WTC11 (cell line): ENCODE data around the gene LRRC61. TPM values are rescaled to one million over a fixed set of nuclear protein-coding genes. Genes with fewer than 3 reads are reported as not detected.

Source experiments
- CREM ChIP-seq: sonication (generic); formaldehyde crosslinking; IDR thresholded peaks from 2 replicates; pipeline ENCODE4 v1.8.1; 2022; ENCODE audit warnings: mild to moderate bottlenecking, missing genetic modification reagents, moderate library complexity
- ETV6 ChIP-seq: sonication (generic); formaldehyde crosslinking; IDR thresholded peaks from 2 replicates; pipeline ENCODE4 v1.8.1; 2022; ENCODE audit warnings: mild to moderate bottlenecking, missing genetic modification reagents
- JAZF1 ChIP-seq: fragments of 250-450 bp; sonication (Bioruptor Pico); IDR thresholded peaks from 2 replicates; pipeline ENCODE4 v1.9.0; 2021; ENCODE audit warnings: moderate library complexity, mild to moderate bottlenecking, inconsistent platforms
- KAT7 ChIP-seq: sonication (generic); formaldehyde crosslinking; IDR thresholded peaks from 2 replicates; pipeline ENCODE4 v1.8.1; 2023; ENCODE audit warnings: missing genetic modification reagents, mild to moderate bottlenecking, borderline replicate concordance
- NFATC4 ChIP-seq: fragments of 250-450 bp; sonication (Bioruptor Pico); IDR thresholded peaks from 2 replicates; pipeline ENCODE4 v1.9.0; 2021; ENCODE audit warnings: mild to moderate bottlenecking
- NR1H2 ChIP-seq: sonication (generic); formaldehyde crosslinking; IDR thresholded peaks from 2 replicates; pipeline ENCODE4 v1.9.0; 2021; ENCODE audit warnings: mild to moderate bottlenecking, moderate library complexity, missing genetic modification reagents
- NR2C2 ChIP-seq: sonication (generic); formaldehyde crosslinking; IDR thresholded peaks from 2 replicates; pipeline ENCODE4 v1.8.0; 2022; ENCODE audit warnings: mild to moderate bottlenecking, missing genetic modification reagents
- TEAD1 ChIP-seq: sonication (generic); formaldehyde crosslinking; IDR thresholded peaks from 2 replicates; pipeline ENCODE4 v1.8.0; 2022; ENCODE audit warnings: mild to moderate bottlenecking, missing genetic modification reagents
- ZBTB21 ChIP-seq: sonication (generic); formaldehyde crosslinking; IDR thresholded peaks from 2 replicates; pipeline ENCODE4 v1.8.1; 2023; ENCODE audit warnings: mild to moderate bottlenecking, missing genetic modification reagents, borderline replicate concordance
- ZNF121 ChIP-seq: sonication (generic); formaldehyde crosslinking; IDR thresholded peaks from 2 replicates; pipeline ENCODE4 v1.8.0; 2023; ENCODE audit warnings: missing genetic modification reagents
- ZNF138 ChIP-seq: sonication (generic); formaldehyde crosslinking; conservative IDR thresholded peaks from 2 replicates; pipeline ENCODE4 v1.8.1; 2022; ENCODE audit warnings: mild to moderate bottlenecking, moderate library complexity, missing genetic modification reagents
- ZNF423 ChIP-seq: fragments of 250-450 bp; sonication (Bioruptor Pico); IDR thresholded peaks from 2 replicates; pipeline ENCODE4 v2.1.2; 2022; ENCODE audit warnings: mild to moderate bottlenecking, moderate library complexity
- total RNA-seq: library from RNA; stranded (reverse); gene quantifications from 3 replicates; pipeline ENCODE4 v1.2.3, GENCODE V29; 2021
- TF ChIP-seq, protein P1 (sequence below): sonication (generic); formaldehyde crosslinking; IDR thresholded peaks from 2 replicates; pipeline ENCODE4 v1.8.1; 2022; ENCODE audit warnings: low read depth, mild to moderate bottlenecking, moderate library complexity, missing genetic modification reagents, borderline replicate concordance
- TF ChIP-seq, protein P2 (sequence below): fragments of 250-450 bp; sonication (Bioruptor Pico); IDR thresholded peaks from 2 replicates; pipeline ENCODE4 v1.8.0; 2021; ENCODE audit warnings: mild to moderate bottlenecking
- TF ChIP-seq, protein P3 (sequence below): sonication (generic); formaldehyde crosslinking; IDR thresholded peaks from 2 replicates; pipeline ENCODE4 v1.8.1; 2023; ENCODE audit warnings: mild to moderate bottlenecking, moderate library complexity, missing genetic modification reagents
- TF ChIP-seq, protein P4 (sequence below): fragments of 250-450 bp; sonication (Bioruptor Pico); IDR thresholded peaks from 2 replicates; pipeline ENCODE4 v1.9.0; 2021; ENCODE audit warnings: moderate library complexity, mild to moderate bottlenecking, inconsistent platforms, borderline replicate concordance
- TF ChIP-seq, protein P5 (sequence below): sonication (generic); formaldehyde crosslinking; conservative IDR thresholded peaks from 2 replicates; pipeline ENCODE4 v1.8.1; 2022; ENCODE audit warnings: mild to moderate bottlenecking, missing genetic modification reagents
- TF ChIP-seq, protein P6 (sequence below): sonication (generic); formaldehyde crosslinking; IDR thresholded peaks from 2 replicates; pipeline ENCODE4 v1.8.1; 2022; ENCODE audit warnings: missing genetic modification reagents, borderline replicate concordance
- TF ChIP-seq, protein P7 (sequence below): sonication (generic); formaldehyde crosslinking; IDR thresholded peaks from 2 replicates; pipeline ENCODE4 v1.8.1; 2023; ENCODE audit warnings: mild to moderate bottlenecking, missing genetic modification reagents
- TF ChIP-seq, protein P8 (sequence below): sonication (generic); formaldehyde crosslinking; IDR thresholded peaks from 2 replicates; pipeline ENCODE4 v1.8.1; 2022; ENCODE audit warnings: mild to moderate bottlenecking, moderate library complexity, missing genetic modification reagents
- TF ChIP-seq, protein P9 (sequence below): fragments of 250-450 bp; sonication (Bioruptor Pico); IDR thresholded peaks from 2 replicates; pipeline ENCODE4 v2.1.2; 2022; ENCODE audit warnings: mild to moderate bottlenecking, moderate library complexity
- TF ChIP-seq, protein P10 (sequence below): fragments of 250-450 bp; sonication (Bioruptor Pico); IDR thresholded peaks from 2 replicates; pipeline ENCODE4 v1.9.0; 2021; ENCODE audit warnings: mild to moderate bottlenecking, borderline replicate concordance

The LRRC61 gene
- total RNA-seq, 1 experiment from 2014 or later, result 27.7 TPM

DNA sequence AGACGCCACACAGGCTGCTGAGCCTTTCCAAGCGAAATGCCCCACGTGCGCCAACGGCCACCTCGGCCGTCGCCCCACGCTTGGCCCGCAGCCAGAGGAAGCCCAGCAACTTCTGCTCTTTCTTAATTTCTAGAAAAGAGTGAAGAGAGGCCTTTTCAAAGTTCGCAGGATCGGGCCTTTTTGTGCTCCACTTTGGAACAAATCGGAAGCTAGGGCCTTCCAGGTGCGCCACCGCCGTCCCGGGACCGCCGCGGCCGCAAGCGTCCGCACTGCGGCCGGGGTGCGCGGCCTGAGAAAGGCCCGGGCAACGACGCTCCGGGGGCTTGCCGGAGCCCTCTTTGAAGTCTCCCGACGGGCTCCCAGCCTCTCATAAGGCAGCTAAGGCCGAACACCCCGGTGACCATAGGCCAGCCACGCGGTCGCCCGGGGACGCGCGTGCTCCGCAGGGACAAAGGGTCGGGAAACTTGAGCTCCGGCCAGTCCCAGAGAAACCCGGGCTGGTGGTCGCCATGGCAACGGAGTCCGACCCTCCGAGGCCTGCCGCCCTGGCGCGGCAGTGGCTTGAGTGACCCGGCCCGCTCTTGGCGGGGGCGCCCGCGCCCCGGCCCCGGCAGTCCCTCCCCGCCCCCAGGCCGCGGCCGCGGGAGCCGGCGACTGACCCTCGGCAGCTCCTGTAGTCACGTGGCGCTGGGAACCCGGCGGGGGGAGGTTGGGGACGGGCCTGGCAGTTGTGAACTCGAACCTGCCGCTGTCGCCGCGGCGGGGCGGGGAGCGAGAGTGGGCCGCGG is 45.1 kb downstream of the LRRC61 start, which contains the start of gene REPIN1 (continued):
- TF ChIP-seq, protein P1, sequence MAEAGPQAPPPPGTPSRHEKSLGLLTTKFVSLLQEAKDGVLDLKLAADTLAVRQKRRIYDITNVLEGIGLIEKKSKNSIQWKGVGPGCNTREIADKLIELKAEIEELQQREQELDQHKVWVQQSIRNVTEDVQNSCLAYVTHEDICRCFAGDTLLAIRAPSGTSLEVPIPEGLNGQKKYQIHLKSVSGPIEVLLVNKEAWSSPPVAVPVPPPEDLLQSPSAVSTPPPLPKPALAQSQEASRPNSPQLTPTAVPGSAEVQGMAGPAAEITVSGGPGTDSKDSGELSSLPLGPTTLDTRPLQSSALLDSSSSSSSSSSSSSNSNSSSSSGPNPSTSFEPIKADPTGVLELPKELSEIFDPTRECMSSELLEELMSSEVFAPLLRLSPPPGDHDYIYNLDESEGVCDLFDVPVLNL, result no peak
- TF ChIP-seq, protein P2, sequence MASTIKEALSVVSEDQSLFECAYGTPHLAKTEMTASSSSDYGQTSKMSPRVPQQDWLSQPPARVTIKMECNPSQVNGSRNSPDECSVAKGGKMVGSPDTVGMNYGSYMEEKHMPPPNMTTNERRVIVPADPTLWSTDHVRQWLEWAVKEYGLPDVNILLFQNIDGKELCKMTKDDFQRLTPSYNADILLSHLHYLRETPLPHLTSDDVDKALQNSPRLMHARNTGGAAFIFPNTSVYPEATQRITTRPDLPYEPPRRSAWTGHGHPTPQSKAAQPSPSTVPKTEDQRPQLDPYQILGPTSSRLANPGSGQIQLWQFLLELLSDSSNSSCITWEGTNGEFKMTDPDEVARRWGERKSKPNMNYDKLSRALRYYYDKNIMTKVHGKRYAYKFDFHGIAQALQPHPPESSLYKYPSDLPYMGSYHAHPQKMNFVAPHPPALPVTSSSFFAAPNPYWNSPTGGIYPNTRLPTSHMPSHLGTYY (CRISPR knock-in tag), result no peak
- TF ChIP-seq, protein P3, sequence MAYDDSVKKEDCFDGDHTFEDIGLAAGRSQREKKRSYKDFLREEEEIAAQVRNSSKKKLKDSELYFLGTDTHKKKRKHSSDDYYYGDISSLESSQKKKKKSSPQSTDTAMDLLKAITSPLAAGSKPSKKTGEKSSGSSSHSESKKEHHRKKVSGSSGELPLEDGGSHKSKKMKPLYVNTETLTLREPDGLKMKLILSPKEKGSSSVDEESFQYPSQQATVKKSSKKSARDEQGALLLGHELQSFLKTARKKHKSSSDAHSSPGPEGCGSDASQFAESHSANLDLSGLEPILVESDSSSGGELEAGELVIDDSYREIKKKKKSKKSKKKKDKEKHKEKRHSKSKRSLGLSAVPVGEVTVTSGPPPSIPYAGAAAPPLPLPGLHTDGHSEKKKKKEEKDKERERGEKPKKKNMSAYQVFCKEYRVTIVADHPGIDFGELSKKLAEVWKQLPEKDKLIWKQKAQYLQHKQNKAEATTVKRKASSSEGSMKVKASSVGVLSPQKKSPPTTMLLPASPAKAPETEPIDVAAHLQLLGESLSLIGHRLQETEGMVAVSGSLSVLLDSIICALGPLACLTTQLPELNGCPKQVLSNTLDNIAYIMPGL (CRISPR knock-in tag), result no peak; the same call in 1 of the 2 replicates
- TF ChIP-seq ETV6 (CRISPR knock-in tag) (no peak), NR1H2 (CRISPR knock-in tag) (no peak), JAZF1 (CRISPR knock-in tag) (no peak), ZBTB21 (no peak), CREM (peak; percentile 19; the same call in 1 of the 2 replicates), KAT7 (CRISPR knock-in tag) (0 out of 2 replicates have a peak, but pooled peaks have one; percentile 58), ZNF121 (CRISPR knock-in tag) (no peak), NR2C2 (no peak), ZNF423 (CRISPR knock-in tag) (no peak), NFATC4 (CRISPR knock-in tag) (no peak), TEAD1 (CRISPR knock-in tag) (0 out of 2 replicates have a peak, but pooled peaks have one; percentile 23), ZNF138 (no peak)
- TF ChIP-seq, protein P4, sequence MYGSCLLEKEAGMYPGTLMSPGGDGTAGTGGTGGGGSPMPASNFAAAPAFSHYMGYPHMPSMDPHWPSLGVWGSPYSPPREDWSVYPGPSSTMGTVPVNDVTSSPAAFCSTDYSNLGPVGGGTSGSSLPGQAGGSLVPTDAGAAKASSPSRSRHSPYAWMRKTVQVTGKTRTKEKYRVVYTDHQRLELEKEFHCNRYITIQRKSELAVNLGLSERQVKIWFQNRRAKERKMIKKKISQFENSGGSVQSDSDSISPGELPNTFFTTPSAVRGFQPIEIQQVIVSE (CRISPR knock-in tag), result no peak
- TF ChIP-seq, protein P5, sequence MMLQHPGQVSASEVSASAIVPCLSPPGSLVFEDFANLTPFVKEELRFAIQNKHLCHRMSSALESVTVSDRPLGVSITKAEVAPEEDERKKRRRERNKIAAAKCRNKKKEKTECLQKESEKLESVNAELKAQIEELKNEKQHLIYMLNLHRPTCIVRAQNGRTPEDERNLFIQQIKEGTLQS, result no peak
- TF ChIP-seq, protein P6, sequence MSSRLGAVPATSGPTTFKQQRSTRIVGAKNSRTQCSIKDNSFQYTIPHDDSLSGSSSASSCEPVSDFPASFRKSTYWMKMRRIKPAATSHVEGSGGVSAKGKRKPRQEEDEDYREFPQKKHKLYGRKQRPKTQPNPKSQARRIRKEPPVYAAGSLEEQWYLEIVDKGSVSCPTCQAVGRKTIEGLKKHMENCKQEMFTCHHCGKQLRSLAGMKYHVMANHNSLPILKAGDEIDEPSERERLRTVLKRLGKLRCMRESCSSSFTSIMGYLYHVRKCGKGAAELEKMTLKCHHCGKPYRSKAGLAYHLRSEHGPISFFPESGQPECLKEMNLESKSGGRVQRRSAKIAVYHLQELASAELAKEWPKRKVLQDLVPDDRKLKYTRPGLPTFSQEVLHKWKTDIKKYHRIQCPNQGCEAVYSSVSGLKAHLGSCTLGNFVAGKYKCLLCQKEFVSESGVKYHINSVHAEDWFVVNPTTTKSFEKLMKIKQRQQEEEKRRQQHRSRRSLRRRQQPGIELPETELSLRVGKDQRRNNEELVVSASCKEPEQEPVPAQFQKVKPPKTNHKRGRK (CRISPR knock-in tag), result no peak
- TF ChIP-seq, protein P7, sequence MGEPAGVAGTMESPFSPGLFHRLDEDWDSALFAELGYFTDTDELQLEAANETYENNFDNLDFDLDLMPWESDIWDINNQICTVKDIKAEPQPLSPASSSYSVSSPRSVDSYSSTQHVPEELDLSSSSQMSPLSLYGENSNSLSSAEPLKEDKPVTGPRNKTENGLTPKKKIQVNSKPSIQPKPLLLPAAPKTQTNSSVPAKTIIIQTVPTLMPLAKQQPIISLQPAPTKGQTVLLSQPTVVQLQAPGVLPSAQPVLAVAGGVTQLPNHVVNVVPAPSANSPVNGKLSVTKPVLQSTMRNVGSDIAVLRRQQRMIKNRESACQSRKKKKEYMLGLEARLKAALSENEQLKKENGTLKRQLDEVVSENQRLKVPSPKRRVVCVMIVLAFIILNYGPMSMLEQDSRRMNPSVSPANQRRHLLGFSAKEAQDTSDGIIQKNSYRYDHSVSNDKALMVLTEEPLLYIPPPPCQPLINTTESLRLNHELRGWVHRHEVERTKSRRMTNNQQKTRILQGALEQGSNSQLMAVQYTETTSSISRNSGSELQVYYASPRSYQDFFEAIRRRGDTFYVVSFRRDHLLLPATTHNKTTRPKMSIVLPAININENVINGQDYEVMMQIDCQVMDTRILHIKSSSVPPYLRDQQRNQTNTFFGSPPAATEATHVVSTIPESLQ (CRISPR knock-in tag), result no peak
- TF ChIP-seq, protein P8, sequence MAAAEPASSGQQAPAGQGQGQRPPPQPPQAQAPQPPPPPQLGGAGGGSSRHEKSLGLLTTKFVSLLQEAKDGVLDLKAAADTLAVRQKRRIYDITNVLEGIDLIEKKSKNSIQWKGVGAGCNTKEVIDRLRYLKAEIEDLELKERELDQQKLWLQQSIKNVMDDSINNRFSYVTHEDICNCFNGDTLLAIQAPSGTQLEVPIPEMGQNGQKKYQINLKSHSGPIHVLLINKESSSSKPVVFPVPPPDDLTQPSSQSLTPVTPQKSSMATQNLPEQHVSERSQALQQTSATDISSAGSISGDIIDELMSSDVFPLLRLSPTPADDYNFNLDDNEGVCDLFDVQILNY (CRISPR knock-in tag), result peak; percentile 79
- TF ChIP-seq, protein P9, sequence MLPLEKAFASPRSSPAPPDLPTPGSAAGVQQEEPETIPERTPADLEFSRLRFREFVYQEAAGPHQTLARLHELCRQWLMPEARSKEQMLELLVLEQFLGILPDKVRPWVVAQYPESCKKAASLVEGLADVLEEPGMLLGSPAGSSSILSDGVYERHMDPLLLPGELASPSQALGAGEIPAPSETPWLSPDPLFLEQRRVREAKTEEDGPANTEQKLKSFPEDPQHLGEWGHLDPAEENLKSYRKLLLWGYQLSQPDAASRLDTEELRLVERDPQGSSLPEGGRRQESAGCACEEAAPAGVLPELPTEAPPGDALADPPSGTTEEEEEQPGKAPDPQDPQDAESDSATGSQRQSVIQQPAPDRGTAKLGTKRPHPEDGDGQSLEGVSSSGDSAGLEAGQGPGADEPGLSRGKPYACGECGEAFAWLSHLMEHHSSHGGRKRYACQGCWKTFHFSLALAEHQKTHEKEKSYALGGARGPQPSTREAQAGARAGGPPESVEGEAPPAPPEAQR (CRISPR knock-in tag), result no peak
- TF ChIP-seq, protein P10, sequence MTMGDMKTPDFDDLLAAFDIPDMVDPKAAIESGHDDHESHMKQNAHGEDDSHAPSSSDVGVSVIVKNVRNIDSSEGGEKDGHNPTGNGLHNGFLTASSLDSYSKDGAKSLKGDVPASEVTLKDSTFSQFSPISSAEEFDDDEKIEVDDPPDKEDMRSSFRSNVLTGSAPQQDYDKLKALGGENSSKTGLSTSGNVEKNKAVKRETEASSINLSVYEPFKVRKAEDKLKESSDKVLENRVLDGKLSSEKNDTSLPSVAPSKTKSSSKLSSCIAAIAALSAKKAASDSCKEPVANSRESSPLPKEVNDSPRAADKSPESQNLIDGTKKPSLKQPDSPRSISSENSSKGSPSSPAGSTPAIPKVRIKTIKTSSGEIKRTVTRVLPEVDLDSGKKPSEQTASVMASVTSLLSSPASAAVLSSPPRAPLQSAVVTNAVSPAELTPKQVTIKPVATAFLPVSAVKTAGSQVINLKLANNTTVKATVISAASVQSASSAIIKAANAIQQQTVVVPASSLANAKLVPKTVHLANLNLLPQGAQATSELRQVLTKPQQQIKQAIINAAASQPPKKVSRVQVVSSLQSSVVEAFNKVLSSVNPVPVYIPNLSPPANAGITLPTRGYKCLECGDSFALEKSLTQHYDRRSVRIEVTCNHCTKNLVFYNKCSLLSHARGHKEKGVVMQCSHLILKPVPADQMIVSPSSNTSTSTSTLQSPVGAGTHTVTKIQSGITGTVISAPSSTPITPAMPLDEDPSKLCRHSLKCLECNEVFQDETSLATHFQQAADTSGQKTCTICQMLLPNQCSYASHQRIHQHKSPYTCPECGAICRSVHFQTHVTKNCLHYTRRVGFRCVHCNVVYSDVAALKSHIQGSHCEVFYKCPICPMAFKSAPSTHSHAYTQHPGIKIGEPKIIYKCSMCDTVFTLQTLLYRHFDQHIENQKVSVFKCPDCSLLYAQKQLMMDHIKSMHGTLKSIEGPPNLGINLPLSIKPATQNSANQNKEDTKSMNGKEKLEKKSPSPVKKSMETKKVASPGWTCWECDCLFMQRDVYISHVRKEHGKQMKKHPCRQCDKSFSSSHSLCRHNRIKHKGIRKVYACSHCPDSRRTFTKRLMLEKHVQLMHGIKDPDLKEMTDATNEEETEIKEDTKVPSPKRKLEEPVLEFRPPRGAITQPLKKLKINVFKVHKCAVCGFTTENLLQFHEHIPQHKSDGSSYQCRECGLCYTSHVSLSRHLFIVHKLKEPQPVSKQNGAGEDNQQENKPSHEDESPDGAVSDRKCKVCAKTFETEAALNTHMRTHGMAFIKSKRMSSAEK (CRISPR knock-in tag), result no peak
